K562 (cell line): ENCODE data around the gene METRNL. TPM values are rescaled to one million over a fixed set of nuclear protein-coding genes. Genes with fewer than 3 reads are reported as not detected.

ENCODE experiments used
- ATF1 ChIP-seq, 2 experiments: fragments of 450-650 bp in 1 of 2; IDR thresholded peaks; 2 replicates each; pipeline ENCODE4 v1.6.1; 2016; ENCODE audit warnings: missing compliant biosample characterization in 1 of 2, missing genetic modification characterization in 1 of 2
- NFATC3 ChIP-seq: fragments of 450-650 bp; IDR thresholded peaks from 2 replicates; pipeline ENCODE4 v1.6.1; 2017; ENCODE audit warnings: mild to moderate bottlenecking
- XRCC5 ChIP-seq: fragments of 200-400 bp; formaldehyde crosslinking; IDR thresholded peaks from 2 replicates; pipeline ENCODE4 v1.6.1; 2017; ENCODE audit warnings: low read depth, mild to moderate bottlenecking, low read length
- polyA plus RNA-seq, 8 experiments: library from polyadenylated mRNA; depleted of rRNA in 4 of 8; stranded (reverse) in 5 of 8; unstranded in 3 of 8; fragments of >200 nt; fragmentation: Nextera tagmentation in 2 of 8; fragmentation: Illumina TruSeq in 1 of 8; extraction: Ambion mirVana in 2 of 8; extraction: Trizol in 1 of 8; gene quantifications; 2 replicates each; pipeline versions ENCODE4 v1.2.1 to v1.2.3, GENCODE V29; 2011 to 2014; ENCODE audit warnings: inconsistent platforms in 1 of 8, missing spikeins in 1 of 8
- total RNA-seq, 7 experiments: library from RNA; depleted of rRNA in 6 of 7; stranded (reverse); fragments of >200 nt in 6 of 7; fragmentation: Illumina TruSeq in 2 of 7; extraction: Trizol in 2 of 7; gene quantifications; 2 replicates each; pipeline versions ENCODE4 v1.2.1 to v1.2.3, GENCODE V29; 2011 to 2021; ENCODE audit warnings: low replicate concordance in 1 of 7
- TF ChIP-seq, protein P1 (sequence below), 3 experiments: fragments of 200-800 bp in 1 of 3; sonication (Bioruptor generic) in 1 of 3; sonication (generic) in 1 of 3; formaldehyde crosslinking in 1 of 3; IDR thresholded peaks; 2 replicates each; pipeline versions ENCODE4 v1.6.1 to v1.8.0; 2016 to 2022; ENCODE audit warnings: mild to moderate bottlenecking in 2 of 3, missing compliant biosample characterization in 2 of 3, missing genetic modification characterization in 2 of 3, missing genetic modification reagents in 1 of 3
- TF ChIP-seq, protein P2 (sequence below), 2 experiments: fragments of 450-650 bp in 1 of 2; sonication (generic) in 1 of 2; formaldehyde crosslinking in 1 of 2; IDR thresholded peaks in 1 of 2; conservative IDR thresholded peaks in 1 of 2; 2 replicates each; pipeline versions ENCODE4 v1.6.1 to v1.8.1; 2016 to 2023; ENCODE audit warnings: mild to moderate bottlenecking in 2 of 2, moderate library complexity in 2 of 2, inconsistent platforms in 1 of 2, missing genetic modification reagents in 1 of 2
- TF ChIP-seq, protein P3 (sequence below): fragments of 450-650 bp; formaldehyde crosslinking; IDR thresholded peaks from 2 replicates; pipeline ENCODE4 v1.4.0; 2020; ENCODE audit warnings: mild to moderate bottlenecking, moderate library complexity
- TF ChIP-seq, protein P4 (sequence below), 2 experiments: fragments of 250-450 bp in 1 of 2; fragments of 450-650 bp in 1 of 2; sonication (Bioruptor Pico) in 1 of 2; IDR thresholded peaks; 2 replicates each; pipeline versions ENCODE4 v1.6.1 to v1.8.0; 2016 to 2021; ENCODE audit warnings: mild to moderate bottlenecking in 2 of 2, moderate library complexity in 2 of 2, missing compliant biosample characterization in 1 of 2, missing genetic modification characterization in 1 of 2

METRNL gene
- total and polyA plus RNA-seq, 9 of the 15 experiments (the other 6 are each of a cell fraction or from before 2014, with no cell fraction given): 0.17 to 31.8 (median 2.9) TPM

DNA sequence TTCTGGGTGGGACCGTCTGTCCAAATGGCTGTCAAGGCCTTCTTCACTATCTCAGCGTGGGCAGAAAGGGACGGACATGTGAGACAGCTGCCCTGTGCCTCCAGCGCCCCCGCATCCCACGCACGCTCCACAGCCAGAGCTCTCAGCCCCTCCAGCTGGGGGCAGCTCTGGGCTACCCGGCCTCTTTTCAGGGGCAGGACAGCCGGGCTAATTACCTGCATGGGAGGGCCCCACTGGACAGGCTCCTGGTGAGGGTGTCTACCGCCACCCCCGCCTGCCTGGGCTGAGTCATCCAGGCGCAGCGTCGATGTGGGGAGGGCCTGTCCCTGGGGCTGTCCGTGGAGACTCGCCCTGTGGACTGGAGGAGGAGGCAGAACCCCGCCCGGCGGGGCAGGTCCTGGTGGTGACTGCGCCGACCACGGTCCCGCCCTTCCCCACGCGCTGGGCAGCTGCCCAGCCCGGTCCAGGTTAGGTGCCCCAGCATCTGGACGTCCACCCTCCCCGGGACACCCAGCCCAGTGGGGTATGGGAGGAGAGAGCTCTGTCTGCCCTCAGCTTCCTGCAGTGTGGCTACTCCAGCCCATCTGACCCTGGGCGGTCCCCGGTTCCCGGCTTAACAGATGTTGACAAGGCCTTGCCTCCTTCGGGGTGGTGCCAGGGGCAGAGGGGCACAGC, 5.9 kb upstream of the METRNL start (continued):
- TF ChIP-seq, protein P1, sequence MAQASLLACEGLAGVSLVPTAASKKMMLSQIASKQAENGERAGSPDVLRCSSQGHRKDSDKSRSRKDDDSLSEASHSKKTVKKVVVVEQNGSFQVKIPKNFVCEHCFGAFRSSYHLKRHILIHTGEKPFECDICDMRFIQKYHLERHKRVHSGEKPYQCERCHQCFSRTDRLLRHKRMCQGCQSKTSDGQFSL (CRISPR knock-in tag; IDR thresholded peaks at IDR 0.05): peak; percentile 54; the same call in 1 of the 2 replicates
- TF ChIP-seq, protein P1 (tag; IDR thresholded peaks at IDR 0.05): no peak
- TF ChIP-seq NFATC3 (no peak), XRCC5 (no peak), ATF1 (CRISPR knock-in tag; IDR thresholded peaks at IDR 0.05) (no peak), ATF1 (tag; IDR thresholded peaks at IDR 0.05) (peak; percentile 70)
- TF ChIP-seq, protein P2, sequence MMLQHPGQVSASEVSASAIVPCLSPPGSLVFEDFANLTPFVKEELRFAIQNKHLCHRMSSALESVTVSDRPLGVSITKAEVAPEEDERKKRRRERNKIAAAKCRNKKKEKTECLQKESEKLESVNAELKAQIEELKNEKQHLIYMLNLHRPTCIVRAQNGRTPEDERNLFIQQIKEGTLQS (IDR thresholded peaks at IDR 0.05): peak; percentile 96
- TF ChIP-seq, protein P2 (CRISPR knock-in tag; conservative IDR thresholded peaks at IDR 0.05): peak; percentile 89
- TF ChIP-seq, protein P3, sequence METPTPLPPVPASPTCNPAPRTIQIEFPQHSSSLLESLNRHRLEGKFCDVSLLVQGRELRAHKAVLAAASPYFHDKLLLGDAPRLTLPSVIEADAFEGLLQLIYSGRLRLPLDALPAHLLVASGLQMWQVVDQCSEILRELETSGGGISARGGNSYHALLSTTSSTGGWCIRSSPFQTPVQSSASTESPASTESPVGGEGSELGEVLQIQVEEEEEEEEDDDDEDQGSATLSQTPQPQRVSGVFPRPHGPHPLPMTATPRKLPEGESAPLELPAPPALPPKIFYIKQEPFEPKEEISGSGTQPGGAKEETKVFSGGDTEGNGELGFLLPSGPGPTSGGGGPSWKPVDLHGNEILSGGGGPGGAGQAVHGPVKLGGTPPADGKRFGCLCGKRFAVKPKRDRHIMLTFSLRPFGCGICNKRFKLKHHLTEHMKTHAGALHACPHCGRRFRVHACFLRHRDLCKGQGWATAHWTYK (CRISPR knock-in tag): no peak
- TF ChIP-seq, protein P4, sequence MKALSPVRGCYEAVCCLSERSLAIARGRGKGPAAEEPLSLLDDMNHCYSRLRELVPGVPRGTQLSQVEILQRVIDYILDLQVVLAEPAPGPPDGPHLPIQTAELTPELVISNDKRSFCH (CRISPR knock-in tag; IDR thresholded peaks at IDR 0.05): no peak
- TF ChIP-seq, protein P4 (tag; IDR thresholded peaks at IDR 0.05): peak; percentile 63
